HK-2 (cell line): ENCODE data around the gene FMN2.
"Not testable (repeated sequence)": the region's sequence is repeated elsewhere in the genome, so short reads cannot be mapped to it uniquely, and the experiment has no call there.

Source experiments
- DNase-seq: peaks from one replicate; pipeline ENCODE4 v3.0.0-alpha.2; 2018; ENCODE audit not compliant: unreplicated experiment

Gene FMN2

DNA sequence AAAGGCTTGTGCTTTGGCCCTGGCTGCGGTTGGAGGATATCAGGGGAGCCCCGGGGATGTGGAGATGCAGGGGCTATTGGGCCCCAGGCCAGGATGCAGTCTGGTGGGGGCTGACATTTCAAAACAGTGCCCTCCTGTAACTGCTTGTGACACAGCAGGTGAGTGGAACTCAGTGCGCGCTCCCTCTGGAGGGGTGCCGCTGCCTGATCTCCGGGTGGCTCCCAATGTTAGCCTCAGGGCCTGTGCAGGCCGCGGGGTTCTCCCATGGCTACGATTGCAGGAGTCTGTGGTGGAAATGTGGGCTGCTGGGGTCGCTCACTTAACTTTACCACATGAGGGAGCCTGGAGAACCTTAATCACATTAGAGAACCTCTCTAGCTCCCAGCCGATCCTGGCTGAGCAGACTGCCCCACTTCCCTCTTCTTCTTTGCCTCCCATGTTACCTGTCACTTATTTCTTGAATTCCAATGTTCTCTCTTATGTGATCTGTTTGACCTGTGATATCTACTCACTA, 163.2 kb downstream of the FMN2 start:
- DNase-seq: no peak

DNA sequence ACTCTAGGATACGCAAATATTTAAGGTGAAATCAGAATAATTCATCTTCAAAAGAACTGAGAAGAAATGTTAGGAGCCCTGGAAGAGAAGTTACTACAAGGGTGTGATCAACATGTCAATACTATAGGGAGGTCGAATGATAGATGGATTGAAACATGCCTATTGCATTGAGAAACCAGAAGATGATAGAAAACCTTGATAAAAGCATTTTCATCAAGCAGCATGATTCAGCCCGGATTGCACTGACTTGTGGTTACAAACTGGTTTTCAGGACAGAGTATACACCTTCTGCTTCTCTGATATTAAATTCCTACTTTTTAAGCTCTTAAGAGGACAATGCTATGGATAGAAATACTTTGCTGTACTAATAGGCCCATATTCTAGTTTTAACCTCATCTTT, 164.2 kb downstream of the FMN2 start:
- no peak for DNase-seq

DNA sequence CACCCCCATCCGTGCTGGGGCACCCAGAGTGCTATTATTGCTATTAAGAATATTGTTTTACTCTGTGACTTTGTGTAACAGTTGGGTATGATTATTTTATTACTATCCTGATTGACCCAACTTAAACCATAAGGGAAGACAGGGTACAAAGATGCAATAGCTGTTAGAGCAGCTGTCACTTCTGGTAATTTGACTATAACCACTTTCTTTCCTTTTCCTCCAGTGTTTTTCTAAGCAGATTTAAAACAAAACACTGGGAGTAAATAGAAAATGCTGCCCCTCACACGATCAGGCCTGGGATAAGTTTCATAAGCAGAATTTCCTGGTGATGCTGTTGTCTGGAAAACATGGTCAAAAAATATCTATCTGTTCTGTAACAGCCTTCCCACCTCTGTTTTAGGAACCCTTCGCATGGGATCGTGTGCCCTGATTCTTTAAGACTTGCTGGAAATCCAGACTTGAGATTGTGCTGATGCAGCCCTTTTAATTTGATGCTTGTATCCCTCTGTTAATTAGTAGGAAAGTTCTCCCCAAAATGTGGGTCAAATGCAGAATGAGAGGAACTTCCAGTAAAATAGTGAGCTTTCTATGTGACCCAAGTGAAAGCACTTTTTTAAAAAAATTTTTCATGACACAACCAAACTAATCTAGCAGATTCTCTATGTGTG, 165.3 kb downstream of the FMN2 start:
- DNase-seq: no peak

DNA sequence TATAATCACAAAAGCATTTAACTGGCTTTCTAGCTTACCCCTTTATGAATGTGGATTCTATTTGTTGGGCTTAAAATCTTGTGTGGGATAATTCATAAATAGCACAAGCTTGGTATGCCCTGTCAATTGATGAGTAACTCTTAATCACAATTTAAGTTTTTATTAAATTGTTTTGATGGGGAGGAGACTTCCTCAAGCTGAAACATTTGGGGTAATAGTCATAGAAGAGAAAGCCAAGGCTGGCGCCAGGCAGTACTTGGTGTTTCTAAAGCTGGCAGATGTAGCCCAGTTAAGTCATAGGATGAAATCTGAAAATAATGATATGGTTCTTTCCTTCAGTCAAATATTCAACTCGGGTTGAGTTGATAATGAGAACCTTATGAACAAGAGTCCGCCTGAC, 167.2 kb downstream of the FMN2 start:
- DNase-seq: no peak

DNA sequence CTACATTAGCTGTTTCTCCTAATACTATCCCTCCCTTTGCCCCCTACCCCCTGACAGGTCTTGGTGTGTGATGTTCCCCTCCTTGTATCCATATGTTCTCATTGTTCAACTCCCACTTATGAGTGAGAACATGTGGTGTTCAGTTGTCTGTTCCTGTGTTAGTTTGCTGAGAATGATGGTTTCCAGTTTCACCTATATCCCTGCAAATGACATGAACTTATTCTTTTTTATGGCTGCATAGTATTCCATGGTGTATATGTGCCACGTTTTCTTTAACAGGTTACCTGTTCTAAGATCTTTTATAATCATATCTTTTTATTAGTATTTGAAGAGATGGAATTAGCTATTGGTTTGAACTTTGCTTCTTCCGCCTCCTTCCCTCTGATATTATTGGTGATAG, 172.8 kb downstream of the FMN2 start:
- DNase-seq: not testable (repeated sequence)

DNA sequence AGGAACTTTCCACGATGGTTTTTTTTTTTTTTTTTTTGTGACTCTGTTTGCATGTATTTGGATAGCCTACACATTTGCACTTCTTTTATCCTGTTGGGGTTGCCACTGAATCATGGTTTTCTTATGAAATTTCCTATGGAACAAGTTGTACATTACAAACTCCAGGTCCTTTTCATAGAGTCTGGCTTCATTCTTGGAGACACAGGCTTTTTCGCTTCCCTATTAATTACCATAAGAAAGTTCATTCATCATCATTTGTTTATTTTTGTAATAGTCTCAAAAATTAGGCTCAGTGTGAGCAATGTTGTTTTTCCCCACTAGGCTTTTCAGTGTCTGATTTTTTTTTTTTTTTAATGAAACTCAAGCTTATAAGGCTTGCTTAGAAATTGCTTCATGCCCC, 179.4 kb downstream of the FMN2 start:
- DNase-seq: no peak

DNA sequence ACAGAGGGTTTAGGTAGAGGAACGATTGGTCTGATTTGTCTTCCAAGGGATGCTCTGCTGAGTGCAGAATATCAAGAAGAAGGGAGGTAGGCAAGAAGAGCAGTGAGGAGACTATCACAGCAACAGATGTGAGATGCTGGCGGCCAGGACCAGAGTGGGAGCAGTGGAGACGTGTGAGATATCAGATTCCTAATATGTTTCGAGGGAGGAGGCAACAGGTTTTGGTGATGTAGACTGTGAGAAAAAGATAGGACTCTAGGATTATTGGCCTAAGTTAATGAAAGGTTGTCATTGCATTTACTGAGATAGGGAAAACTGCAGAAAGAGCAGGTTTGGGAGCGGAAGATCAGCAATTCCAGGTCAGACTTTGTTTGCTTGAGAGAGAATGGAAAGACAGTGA, 182.9 kb downstream of the FMN2 start:
- no peak for DNase-seq

DNA sequence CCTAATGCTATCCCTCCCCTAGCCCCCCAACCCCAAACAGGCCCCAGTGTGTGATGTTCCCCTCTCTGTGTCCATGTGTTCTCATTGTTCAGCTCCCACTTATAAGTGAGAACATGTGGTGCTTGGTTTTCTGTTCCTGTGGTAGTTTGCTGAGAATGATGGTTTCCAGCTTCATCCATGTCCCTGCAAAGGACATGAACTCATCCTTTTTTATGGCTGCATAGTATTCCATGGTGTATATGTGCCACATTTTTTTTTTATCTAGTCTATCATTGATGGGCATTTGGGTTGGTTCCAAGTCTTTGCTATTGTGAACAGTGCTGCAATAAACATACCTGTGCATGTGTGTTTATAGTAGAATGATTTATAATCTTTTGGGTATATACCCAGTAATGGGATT, 183.5 kb downstream of the FMN2 start:
- DNase-seq: not testable (repeated sequence)

DNA sequence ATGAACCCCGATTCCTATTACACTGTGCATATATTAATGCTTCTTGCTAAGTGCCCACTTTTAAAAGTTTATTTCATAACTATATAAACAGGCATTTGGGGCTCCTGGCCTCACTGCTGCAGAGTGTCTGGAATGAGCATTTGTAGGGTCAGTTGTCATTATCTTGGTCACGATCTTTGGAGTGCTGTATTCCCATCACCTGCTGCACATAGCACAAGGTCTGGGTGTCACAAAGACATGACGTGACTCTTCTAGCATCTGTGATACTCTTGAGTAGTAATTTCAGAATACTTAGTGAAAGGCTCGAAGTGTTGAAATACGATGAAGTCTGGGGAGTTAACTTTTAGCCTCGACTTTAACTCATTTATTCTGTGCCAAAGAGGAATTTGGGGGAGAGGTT, 186.4 kb downstream of the FMN2 start:
- DNase-seq: no peak

DNA sequence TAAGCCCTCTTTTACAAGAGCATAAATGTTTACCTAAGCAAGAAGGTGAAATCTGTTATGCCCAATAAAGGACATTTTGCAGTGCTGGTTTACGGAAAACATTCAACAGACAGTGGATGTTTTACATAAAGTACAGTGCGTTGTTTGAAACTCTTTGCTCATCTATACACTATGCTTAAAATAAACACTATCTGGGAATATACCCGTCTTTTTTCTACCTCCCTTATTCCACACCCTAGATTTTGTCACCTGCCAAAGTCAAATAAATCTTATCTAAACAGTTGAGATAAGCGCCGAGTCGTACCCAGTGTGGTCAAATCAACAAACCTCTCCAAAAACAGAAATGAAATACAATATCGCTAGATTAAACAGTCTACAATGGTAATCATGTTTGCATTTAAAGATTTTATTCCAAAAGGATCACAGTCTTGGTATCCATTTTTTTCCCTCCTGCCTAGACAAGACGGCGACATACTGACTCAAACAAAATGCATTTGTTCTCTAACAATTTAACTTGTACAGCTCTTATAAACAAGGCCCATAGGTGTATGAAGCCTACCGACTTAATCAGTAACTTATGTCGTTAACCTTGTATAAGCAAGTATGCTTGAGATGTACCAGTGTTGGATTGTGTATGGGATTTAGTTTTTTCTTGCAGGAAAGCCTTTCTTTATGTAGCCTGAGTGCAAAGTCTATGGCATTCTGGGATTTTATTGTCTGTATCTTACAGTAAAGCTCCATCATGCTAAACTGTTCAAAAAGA, 189.1 kb downstream of the FMN2 start:
- no peak for DNase-seq

DNA sequence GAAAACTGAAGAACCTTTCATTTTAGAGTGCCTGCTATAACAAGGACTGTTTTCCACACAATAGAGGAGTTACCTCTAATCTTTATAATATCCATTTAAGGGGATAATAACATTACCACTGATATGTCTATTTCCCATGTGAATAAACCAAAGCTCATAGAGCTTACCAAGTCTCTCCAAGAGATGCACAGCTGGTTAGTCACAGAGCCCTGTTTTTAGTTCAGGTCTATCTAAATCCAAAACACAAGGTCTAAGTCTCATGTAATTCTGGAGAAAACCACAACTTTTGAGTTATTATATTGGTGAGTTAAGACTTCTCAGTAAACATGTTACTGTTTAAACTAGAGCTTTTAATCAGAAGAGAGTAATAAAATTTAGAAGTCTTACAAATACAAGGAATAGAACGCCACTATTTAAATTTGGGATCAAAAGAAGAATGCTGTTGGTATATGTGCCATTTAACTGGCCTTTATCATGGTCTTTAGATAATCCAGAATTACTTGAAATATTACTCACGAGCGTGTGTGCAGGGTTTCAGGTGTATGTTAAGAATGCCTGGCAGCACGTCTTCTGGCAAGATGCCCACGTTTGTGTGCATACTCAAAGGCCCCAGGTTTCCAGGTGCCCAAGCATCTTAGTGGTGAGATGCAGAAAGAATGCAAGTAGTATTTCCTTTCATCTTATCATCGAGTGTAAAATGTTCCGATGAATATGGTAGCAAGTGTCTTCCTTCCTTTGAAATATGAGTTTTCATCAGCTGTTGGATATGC, 190.6 kb downstream of the FMN2 start:
- DNase-seq: no peak

DNA sequence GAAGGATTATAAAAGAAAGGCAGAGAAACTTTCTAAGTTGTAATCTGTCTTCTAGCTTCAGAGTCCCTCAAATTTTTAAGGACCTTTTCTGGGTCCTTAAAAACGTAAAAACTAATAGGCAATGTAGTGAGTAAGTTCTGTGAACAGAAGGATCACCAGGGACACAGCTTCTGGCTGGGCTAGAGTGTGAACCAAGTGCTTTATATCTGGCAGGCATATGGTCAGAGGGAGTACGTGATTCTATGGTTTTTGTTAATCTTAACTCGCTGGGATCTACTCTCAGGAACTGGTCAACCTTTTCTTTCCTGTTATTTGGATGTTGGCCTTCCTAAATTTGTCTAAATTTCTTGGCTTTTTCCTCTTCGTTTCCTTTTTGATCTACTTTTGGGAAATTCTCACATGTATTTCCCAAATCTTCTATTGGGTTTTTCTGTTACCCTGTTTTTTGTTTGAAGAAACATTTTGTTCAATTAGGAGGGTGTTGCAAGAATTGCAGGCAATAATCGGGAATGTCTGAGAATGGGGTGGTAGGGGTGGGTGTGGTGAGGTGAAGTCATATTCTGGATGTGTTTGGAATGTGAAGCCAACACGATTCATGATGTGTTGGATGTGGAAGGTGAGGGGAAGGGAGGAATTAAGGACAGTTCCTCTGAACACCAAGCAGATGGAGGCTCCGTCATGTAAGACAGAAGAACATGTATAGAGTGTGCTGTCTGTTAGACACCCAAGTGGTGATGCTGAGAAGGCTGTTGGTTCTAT, 193.2 kb downstream of the FMN2 start:
- DNase-seq: no peak

DNA sequence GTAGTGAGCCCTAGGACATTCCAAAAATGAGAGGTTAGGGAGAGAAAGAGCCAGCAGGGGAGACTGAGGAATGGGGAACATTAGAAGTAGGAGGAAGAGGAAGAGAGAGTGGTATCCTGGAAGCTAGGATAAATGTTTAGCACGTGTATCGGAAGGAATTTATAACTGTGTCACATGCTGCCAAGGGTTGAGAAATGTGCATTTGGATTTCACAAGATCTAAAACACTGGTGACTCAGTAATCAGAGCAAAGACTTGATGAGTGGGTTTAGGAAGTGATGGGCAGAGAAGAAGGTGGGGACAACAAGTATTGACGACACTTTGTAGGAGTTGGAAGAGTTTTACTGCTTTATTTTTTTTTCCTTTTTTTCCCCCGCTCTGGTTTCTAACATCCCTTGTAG, 193.9 kb downstream of the FMN2 start:
- DNase-seq: no peak

DNA sequence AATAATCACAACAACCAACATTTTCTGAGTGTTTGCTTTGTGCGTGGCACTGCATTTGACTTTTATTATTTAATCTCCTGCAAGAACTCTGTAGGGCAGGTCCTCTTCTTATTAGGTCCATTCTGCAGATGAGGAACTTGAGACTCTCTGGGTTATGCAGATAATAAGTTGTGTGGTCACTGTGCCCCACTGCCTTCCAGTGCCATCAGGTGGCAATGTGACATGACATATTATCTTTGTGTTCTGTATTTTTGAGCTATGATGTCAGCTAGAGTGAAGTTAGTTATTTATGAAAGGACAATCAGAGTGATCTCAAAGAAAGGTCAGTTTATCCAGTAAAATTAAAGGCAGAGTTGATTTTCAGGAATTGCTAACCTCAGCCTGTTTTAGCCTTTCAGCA, 196.0 kb downstream of the FMN2 start:
- no peak for DNase-seq

DNA sequence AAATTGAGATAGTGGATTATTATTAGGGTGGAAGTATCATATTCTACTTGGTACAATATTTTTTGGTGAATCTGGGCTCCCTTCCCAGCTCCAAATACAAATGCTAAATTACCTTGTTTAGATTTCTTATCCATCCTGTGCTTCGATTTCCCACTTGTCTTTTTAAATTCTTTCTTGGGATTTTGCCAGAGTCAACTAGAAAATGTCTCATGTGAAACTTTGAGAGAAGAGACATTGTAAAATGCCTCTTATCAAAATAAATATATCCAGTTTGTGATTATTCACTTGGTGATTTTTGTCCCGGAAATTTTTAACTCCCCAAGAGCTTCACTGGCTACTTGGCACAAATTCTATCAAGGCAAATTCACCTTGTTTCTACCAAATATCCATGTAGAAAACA, 202.0 kb downstream of the FMN2 start:
- no peak for DNase-seq

DNA sequence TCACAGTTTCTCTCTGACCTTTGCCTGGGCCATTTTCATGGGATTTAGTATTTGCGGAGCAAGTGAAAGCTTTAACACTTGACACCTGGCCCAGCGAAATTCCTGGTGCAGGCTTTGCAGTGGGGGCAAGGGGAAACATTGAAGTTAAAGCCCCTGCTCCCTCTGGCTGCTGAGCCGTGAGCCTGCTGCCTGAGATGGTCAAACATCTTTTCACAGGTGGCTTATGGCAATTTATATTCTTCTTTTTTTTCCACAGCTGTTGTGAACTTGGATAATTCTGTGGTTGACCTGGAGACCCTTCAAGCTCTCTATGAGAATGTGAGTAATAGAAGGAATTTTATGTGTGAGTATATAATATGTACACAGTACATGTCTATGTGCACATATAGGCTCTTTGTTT, 202.9 kb downstream of the FMN2 start:
- no peak for DNase-seq

DNA sequence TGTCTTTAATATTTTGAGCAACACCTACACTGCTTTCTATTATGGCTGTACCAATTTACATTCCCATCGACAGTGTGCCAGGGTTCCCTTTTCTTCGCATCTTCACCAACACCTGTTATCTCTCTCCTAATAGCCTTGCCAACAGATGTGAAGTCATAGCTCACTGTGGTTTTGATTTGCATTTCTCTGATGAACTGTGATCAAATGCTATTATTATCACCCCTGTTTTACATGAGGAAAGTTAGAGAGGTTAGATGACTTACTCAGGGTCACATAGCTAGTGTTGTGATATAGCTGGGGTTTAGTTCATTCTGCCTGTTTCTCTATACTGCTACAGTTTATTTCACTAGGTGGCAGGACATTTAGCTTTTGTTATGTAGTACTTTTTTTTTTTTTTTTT, 204.1 kb downstream of the FMN2 start:
- no peak for DNase-seq

DNA sequence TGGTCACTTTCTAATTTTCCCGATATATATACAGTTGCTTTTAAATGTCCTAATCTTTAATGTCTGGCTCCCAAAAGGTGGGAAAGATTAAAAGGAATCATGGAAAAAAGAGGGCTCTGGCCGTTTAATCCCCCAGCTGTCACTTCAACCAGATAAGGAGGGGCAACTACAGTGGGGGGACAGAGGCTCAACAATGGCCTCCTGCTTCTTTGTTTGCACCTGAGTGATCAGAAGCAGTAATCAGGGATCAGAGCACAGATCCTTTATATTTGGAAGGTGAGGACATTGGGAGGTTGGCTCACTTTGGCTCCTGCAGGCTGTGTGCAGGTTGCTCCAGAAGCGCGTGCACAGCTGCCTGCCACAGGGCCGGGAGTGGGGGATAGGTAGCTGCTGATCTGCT, 212.8 kb downstream of the FMN2 start:
- no peak for DNase-seq

DNA sequence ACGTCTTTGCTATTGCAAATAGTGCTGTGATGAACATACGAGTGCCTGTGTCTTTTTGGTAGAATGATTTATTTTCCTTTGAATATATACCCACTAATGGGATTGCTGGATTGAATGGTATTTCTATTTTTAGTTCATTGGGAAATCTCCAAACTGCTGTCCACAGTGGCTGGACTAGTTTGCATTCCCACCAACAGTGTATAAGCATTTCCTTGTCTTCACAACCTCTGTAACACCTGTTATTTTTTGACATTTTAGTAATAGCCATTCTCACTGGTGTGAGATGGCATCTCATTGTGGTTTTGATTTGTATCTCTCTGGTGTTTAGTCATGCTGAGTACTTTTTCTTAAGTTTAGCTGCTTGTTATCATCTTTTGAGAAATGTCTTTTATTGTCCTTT, 215.0 kb downstream of the FMN2 start:
- DNase-seq: no peak

DNA sequence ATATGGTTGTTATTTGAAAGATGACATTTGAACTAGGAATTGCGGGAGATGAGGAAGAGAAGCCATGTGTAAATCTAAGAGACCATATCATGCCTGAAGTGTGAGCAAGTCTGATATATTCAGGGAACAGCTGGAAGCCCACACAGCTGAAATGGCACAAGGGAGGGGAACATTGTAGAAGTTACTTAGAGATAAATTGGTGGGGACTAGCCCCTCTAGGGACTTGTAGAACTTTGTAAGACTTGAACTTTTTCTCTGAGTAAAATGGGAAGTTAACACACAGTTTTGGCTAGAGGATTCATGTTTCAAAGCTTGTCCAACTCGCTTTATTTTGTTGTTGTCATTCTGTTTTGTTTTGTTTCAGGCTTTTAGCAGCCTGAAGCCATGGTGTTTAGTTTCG, 216.4 kb downstream of the FMN2 start:
- DNase-seq: no peak

DNA sequence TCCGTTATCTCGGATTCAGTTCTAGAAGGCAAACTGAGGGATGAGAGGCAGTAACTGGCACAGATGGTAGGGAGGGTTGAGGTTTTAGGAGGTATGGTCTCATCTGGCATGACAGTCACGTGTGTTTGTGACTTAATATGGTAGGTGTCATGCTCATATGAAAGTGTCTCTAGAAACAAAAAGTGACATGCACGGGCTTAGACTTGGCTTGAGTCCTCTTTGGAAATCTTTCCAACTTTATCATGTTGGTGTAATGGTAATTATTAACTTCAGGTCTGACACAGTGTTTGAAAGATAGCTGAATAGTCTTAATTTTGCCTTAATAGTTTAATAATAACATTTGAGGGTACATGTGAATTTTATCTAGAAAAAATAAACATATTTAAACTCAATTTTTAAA, 218.1 kb downstream of the FMN2 start:
- no peak for DNase-seq
